Activated CD8-positive, alpha-beta memory T cell treated with anti-CD3 and anti-CD28 coated beads, Interleukin-2, amount 50 U/mL, for 1 hour (primary cell): ENCODE results near the gene CADM4.
"Not testable (repeated sequence)": the region's sequence is repeated elsewhere in the genome, so short reads cannot be mapped to it uniquely, and the experiment has no call there.

Experiments used
- DNase-seq: peaks from one replicate; pipeline ENCODE4 v3.0.0-alpha.2; 2020; ENCODE audit errors: extremely low read depth

The CADM4 gene

DNA sequence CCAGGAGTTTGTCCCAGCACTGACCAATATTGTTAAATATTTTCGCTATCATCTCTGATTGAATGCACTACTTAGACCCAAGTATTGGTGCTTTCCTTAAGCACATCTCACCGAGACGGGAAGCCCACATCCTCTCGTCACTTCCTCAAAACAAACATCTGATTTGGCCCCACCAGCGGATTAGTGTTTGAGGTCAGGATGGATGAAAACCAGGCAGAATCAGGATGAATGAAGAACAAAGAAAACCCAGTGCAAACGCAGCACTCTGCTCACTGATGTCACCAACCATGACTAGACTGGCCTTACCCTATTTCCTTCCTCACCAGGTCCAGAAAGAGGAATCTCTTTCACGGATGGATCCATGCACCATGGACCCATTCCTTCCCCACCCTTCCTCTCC is 24.4 kb upstream of the CADM4 start:
- DNase-seq, result no peak

DNA sequence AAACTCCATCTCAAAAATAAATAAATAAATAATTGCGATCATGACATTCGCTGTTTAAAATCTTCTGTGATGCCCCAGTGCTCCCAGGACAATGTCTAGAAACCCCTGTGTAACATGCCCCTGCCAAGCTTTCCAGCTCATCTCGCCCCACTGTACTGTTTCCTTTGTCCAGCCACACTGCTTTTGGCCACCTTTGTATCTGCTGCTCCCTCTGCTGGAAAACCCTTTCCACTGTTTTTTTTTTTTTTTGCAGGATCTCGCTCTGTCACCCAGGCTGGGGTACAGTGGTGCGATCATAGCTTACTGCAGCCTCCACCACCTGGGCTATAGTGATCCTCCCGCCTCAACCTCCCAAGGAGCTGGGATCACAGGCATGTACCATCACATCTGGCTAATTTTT is 22.8 kb upstream of the CADM4 start:
- DNase-seq, result no peak

DNA sequence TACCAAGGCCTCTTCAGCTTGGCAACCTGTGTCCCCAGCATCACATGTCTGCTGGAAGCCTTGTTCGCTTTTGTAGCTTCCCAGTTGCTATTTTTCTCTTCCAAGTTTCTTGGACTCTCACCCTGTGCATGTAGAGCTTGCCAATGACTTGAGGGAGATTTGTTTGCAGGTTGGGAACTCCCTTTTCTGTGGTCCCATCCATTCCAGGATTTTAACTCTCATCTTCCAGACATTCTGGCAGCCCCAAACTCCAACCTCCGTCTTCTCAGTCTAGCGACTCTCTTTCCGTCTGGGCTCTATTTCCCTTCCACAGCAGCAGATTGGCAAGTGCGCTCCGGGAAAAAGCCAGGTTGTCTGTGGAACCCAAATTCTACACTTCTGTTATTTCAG is 21.3 kb upstream of the CADM4 start:
- no peak for DNase-seq

DNA sequence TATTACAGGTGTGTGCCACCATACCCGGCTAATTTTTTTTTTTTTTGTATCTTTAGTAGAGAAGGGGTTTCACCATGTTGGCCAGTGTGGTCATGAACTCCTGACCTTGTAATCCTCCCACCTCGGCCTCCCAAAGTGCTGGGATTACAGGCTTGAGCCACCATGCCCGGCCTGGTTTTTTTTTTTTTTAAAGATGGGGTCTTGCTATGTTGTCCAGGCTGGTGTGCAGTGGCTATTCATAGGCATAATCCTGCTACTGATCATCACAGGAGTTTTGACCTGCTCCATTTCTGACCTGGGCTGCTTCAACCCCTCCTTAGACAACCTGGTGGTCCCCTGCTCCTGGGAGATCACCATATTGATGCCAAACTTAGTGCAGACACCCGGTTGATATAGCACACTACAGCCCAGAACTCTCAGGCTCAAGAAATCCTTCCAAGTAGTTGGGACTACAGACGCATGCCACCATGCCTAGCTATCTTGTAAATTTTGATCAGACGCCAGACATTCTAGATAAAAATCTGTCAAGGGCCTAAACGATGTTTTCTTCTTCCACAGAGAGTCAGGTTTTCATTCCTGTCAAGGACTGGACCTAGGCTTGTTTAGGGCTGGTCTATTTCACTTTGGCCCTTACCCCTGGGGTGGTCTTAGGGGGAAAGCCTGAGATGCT is 20.8 kb upstream of the CADM4 start:
- no peak for DNase-seq

DNA sequence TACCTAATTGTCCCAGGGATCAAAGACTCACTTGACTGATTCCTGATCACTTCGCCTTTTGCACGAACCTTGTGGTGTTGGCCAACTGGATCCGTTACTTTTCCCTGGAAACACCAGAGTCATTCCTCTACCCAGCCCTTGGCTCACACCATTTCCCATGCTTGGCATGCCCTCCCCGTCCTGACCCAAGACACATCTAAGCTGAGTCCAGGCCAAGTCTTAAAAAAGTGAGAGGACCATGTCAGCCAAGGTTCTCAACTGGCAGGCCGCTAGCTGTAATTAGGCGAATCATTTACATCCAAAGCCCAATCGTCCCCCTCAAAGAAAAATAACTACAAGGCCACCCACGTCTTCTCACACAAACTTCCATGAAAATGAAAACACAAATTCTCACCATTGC is 18.8 kb upstream of the CADM4 start:
- no peak for DNase-seq

DNA sequence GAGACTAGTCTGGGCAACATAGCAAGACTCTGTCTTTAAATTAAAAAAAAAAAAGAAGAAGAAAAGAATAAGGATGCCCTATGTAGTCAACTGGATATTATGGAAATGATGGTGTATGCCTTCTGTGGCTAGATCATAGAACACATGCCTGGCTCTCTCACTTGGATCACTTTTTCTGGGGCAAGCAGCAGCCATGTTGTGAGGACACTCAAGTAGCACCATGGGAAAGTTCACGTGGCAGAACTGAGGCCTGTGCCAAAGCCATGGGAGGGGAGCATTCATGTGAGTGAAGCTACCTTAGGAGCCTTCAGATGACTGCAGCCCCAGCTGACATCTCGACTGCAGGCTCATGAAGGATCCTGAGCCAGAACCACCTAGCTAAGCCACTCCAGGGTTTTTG is 18.4 kb upstream of the CADM4 start:
- DNase-seq, result no peak

DNA sequence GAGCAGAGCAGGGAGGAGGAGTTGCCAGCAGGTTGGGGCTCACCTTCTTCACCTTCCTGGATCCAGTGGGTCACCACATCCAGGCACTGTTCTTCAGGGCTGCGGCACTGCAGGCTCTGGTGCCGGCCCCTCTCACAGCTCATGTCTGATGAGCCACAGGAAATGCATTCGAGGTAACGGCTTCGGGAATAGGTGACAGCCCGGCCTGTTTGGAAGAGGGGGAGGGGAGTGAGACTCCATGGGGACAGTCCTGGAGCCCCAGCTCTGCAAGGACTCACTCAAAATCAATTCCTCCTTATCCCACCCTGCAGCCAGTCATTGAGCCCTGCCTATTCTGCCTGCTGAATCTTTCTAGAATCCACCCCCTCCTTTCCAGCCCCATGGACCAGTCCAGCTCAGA is 16.8 kb upstream of the CADM4 start:
- no peak for DNase-seq

DNA sequence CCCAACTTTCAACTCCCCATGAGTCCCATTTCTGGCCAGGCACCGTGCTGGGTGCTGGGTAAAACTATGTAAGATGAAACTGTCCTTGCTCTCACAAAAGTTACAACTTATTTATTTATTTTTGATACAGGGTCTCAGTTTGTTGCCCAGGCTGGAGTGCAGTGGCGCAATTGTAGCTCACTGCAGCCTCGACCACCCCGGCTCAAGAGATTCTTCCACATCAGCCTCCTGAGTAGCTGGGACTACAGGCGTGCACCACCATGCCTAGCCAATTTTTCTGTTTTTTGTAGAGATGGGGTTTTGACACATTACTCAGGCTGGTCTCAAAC is 12.9 kb upstream of the CADM4 start:
- no peak for DNase-seq

DNA sequence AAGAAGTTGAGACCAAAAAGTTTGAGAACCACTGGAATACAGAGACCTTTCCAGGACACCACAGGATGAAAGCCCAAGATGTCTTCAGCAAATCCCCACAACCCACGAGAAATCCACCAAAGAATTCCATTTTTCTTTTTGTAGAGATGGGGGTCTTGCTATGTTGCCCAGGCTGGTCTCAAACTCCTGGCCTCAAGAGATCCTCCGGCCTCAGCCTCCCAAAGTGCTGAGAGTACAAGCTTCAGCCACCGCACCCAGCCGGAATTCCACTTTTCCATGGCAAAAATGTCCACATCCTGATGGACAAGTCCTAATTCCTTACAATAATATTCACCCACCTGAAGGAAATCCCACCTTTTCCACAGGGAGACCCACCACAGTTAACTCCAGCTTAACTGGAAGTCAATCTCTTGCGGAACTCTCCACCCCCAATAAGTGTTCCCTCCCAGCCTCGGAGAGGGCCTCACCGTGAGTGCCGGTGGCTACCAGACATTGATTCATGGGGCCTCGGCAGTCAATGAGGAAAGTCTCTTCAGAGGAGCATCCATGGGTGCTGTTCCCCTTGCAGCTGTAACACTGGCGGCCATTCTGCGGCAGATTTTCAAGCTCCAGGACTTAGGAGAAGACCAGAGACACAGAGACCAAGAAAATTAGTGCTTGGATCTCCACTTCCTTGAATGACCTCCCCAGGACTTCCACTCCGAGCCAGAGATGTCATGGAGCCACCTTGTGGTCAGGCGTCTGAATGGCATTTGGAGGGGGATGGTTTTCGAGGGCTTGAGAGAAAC is 12.3 kb upstream of the CADM4 start:
- DNase-seq, result no peak

DNA sequence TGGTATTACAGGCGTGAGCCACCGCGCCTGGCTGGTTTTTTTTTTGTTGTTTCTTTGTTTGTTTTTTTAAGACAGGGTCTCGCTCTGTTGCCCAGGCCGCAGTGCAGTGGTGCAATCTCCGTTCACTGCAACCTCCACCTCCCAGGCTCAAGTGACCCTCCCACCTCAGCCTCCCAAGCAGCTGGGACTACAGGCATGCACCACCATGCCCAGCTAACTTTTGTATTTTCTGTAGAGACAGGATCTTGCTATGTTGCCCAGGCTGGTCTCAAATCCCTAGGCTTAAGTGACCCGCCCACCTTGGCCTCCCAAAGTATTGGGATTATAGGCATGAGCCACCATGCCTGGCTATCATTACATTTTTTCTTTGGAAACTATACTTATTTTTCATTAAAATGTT is 10.6 kb upstream of the CADM4 start:
- not testable (repeated sequence) for DNase-seq

DNA sequence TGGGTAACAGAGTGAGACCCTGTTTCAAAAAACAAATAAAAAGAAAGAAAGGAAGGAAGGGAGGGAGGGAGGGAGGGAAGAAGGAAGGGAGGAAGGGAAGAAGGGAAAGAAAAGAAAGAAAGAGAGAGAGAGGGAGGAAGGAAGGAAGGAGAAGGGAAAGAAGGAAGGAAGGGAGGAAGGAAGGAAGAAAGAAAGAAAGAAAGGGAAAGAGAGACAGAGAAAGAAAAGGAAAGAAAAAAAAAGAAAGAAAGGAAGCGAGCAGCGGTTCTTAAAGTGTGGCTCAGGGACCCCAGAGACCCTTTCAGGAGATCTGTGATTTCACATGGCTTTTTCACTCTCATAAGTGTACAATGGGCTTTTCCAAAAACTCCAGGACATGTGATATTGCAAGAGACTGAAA is 9.9 kb upstream of the CADM4 start:
- DNase-seq, result no peak

DNA sequence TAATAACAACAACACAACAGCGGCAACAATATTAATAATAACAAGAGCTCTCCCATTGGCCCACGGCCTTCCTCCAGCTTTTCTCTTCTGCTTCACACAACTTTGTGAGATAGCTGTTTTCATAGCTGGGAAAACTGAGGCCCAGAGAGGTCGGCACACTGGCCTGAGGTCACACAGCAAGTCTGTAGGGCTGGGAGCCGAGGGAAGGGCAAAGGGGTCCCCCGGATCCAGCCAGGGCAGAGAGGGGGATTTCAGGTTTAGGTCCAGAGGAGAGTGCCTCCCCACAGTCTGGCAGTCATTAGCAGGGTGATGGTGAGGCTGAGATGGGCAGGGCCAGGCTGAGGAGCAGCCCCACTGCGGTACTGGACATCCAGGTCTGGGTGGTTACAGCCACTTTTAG is 9.0 kb upstream of the CADM4 start:
- no peak for DNase-seq

DNA sequence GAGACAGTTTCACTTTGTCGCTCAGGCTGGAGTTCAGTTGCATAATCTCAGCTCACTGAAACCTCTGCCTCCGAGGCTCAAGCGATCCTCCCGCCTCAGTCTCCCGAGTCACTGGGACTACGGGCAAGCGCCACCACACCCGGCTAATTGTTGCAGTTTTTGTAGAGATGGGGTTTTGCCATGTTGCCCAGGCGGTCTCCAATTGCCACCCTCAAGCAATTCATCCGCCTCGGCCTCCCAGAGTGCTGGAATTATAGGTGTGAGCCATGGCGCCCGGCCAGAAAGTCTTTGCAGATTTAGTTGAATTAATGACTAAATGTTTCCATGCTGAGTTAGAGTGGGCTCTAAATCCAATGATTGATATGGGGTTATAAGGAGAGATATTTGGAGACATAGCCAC is 4.5 kb upstream of the CADM4 start:
- DNase-seq, result no peak

DNA sequence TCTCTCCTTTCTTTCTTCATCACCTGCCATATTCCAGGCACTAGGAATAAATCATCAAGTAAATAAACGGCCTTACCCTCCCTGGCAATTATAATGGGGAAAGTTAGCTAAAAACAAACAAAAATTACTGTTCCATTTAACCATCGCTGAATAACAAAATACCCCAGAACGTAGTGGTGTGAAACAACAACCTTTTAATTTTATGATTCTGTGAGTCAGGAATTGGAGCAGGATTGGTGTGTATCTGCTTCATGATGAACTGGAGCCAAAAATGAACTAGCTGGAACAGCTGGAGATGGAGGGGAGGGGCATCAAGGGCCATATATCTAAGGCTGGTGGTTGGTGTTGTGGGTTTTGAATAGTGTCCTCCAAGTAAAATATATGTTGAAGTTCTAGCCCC is 3.7 kb upstream of the CADM4 start:
- DNase-seq, result no peak

DNA sequence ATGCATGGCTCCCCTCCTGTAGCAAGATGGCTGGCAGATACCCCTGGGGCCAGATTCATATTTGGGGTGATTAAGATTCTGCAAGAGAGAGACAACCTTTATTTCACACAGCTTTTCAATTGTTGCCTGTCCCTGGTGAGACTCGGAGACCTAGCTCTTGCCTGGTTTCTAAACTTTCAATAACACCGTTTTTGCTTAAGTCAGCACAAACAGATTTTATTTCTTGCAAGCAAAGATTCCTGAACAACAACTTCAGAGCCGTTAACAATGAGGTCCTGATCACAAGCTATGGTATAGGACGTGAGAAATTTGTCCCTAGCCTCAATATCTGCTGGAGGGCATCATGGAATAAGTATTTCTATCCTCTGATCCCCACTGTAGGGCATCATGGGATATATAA is 2.9 kb upstream of the CADM4 start:
- no peak for DNase-seq

DNA sequence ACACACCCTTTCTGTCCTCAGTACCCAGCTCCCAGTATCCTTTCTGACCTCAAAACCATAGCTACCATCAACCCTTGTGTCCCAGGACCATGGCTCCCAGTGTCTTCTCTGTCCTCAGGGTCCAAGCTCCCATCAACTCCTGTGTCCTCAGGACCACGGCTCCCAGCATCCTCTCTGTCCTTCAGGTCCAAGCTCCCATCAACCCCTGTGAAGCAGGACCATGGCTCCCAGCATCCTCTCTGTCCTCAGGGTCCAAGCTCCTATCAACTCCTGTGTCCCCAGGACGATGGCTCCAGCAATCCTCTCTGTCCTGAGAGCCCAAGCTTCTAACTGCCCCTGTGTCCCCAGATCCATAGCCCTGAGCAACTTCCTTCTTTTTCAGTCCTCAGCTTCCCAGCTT is 1.7 kb upstream of the CADM4 start:
- DNase-seq, result no peak

DNA sequence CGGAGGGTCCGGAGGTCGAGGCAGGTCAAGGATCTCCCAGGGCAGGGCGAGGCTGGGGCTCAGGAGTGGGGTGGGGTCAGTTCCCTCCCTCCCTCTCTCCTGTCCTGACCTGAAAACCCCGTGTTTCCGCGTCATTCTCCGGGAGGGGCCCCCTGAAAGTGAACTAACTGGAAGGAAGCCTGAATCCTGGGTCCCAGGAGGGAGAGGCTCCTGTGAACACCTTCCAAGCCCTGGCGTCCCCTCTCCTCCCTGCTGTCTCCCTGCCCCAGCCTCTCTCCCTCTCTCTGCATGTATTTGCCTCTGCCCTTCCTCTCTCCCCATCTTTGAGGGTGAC is 741 bp upstream of the CADM4 start:
- DNase-seq, result no peak

DNA sequence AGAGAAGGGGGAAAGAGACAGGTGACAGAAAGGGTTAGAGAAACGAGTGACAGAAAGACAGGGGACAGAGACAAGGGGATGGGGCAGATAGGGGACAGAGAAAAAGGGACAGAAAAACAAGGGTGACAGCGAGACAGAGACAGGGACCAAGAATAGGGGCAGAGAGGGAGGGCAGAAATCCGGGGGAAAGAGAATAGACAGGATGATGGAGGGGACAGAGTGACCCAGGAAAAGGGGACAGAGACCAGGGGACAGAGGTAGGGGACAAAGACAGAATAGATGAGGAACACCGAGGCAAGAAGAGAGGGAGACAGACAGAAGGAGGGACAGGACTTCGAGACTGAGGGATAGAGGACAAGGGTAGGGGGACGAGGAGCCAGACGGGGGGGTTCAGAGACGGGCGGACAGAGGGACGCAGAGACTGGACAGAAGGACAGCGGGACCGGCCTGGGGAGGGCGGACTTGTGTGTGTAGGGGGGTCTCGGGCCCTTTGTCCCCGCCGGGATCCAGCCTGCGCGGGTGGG is 593 bp downstream of the CADM4 start:
- DNase-seq, result no peak

DNA sequence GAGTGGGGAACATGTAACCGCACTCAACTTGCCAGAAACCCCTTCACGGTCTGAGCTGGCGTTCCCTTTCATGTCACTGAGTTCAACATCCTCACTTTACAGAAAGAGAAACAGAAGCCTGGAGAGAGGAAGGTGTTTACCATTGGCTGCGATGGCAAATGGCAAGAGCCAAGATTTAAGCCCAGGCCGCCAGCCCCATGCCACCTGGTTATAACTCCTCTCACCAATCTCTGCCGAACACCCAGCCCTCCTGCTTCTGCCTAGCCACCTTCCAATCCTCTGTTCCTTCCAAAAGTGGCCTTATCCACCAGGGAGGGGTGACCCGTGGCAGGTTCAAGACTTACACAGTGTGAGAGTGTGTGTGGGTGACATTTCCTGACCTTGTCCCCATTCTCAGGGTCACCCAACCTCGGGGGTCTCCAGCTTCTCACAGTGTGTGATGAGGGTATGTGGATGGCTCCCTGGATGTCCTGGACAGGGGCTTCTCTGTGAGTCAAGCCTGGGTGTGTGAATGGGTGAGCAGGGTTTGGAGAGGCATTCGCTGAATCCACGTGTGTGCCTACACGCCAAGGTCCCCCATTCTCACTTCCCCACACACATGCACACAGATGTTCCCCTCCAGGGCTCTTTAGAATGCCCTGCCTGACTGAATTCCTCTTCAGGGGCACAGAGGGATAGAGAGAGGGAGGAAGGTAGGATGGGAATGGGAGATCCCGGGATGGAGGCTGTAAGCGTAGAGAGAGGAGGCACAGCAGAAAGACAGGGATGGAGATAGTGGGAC is 1.2 kb downstream of the CADM4 start:
- no peak for DNase-seq

DNA sequence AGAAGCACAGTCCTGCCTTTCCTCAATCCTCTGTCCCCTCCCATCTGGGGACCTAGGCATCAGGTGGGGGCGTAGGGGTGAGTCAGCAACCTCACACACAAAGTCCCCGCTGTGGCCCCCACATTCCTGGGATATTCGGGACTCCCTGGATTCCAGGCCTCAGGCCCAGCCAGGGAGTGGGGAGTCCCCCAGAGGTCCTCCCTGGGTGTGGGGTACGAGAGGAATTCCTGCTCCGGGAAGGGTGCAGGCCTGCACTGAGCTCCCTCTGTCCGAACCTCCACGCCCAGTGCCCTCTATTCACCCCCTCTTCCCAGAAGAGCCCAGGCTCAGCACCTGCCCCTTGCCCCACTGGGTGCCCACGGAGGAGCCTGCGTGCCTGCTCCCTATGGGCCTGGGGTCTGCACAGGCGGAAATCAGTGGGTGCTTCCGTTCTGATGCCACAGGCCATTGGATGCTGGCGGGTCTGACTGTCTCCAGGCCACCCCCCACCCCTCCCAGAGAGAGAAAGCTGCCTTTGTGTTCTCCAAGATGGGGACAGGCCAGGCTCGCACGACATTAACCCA is 3.4 kb downstream of the CADM4 start:
- no peak for DNase-seq

DNA sequence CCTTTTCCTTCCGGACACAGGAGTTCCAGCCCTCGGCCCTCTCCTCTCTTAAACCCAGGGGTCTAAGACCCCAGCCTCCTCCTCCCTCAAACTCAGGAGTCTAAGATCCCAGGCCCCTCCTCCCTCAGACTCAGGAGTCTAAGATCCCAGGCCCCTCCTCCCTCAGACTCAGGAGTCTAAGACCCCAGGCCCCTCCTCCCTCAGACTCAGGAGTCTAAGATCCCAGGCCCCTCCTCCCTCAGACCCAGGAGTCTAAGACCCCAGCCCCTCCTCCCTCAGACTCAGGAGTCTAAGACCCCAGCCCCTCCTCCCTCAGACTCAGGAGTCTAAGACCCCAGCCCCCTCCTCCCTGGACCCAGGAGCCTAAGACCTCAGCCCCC is 4.1 kb downstream of the CADM4 start:
- not testable (repeated sequence) for DNase-seq

DNA sequence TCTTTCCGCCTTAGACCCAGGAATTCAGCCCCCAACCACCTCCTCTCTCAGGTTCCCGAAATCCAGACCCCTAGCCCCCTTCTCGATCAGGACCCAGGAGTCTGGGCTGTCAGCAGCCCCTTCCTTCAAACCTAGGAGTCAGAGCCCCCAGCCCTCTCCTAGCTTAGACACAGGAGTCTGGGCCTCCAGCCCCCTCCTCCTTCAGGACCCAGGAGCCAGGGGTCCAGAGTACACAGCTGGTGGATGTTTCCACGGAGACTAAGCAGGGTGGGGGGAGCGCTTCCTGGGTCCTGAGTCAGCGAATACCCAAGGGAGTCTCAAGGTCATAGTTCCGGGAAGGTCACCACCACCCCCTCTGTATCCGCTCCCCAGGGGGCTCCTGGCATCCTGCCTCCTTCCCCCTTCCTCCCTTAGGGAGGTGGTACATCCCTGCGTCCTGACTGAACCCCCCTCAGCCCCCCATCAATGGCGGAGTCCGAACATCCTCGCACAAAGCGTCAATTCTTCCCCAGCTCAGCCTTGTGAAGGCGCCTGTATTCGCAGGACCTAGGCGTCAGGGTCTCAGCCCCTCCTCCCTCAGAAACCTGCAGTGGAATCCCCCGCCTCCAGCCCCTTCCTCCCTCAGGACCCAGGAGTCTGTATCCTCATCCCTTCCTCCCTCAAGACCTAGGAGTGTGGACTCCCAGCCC is 4.6 kb downstream of the CADM4 start:
- no peak for DNase-seq
